Left lobe of liver (tissue), 2 donors: ENCODE data around the gene SMOC2. TPM values are rescaled to one million over a fixed set of nuclear protein-coding genes. Genes with fewer than 3 reads are reported as not detected.

ENCODE experiments used
- ATAC-seq: fragments of 200-7000 bp; cut with Tn5 transposase; one replicate; pipeline ENCODE4 v1.9.1; 2020; ENCODE audit warnings: mild to moderate bottlenecking, moderate library complexity
- DNase-seq: peaks from one replicate; pipeline ENCODE4 v3.0.0-alpha.2; 2020; ENCODE audit warnings: low spot score
- total RNA-seq: library from RNA; stranded (reverse); gene quantifications from one replicate; pipeline ENCODE4 v1.2.1, GENCODE V29; 2021
- donor health status: DM: no; HTN: no; CAD: no; lungs with moderate emphysema.
- donor health status: DM: no; HTN: yes; CAD: no.

SMOC2 gene
- total RNA-seq, 1 donor from 2014 or later: 0.68 TPM

- DNase-seq (no peak), ATAC-seq (peak; percentile 19)
These were observed 729 bp downstream of the SMOC2 start for GRCh38 chr6:168441434-168442391.

GRCh38 chr6:168442646-168443045, 1.7 kb downstream of the SMOC2 start:
- DNase-seq (no peak), ATAC-seq (no peak)

DNA sequence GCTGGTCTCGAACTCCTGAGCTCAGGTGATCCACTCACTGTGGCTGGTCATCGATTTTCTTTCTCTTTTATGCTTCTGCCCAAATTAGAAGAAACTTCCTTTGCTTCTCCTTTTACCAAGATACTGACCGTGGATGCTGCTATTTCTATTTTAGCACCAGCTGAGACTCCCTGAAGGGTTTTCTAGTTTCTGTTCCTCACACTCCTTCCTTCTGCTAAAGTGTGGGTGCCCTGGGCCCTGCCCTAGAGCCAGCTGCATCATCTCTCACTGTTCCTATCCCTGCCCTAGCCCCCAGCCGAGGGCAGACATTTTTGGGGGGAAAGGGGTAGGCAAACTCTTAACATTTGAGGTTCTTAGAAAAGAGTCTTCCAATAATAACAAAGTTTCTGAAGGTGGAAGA, 6.3 kb downstream of the SMOC2 start:
- no peak for DNase-seq
- no peak for ATAC-seq

- DNase-seq: no peak
- ATAC-seq: no peak
These were observed 6.7 kb downstream of the SMOC2 start for GRCh38 chr6:168447700-168448099.

- no peak for DNase-seq
- no peak for ATAC-seq
These were observed 7.4 kb downstream of the SMOC2 start for GRCh38 chr6:168448243-168448855.

- DNase-seq: no peak
- no peak for ATAC-seq
These were observed 9.9 kb downstream of the SMOC2 start for GRCh38 chr6:168450917-168451316.

DNA sequence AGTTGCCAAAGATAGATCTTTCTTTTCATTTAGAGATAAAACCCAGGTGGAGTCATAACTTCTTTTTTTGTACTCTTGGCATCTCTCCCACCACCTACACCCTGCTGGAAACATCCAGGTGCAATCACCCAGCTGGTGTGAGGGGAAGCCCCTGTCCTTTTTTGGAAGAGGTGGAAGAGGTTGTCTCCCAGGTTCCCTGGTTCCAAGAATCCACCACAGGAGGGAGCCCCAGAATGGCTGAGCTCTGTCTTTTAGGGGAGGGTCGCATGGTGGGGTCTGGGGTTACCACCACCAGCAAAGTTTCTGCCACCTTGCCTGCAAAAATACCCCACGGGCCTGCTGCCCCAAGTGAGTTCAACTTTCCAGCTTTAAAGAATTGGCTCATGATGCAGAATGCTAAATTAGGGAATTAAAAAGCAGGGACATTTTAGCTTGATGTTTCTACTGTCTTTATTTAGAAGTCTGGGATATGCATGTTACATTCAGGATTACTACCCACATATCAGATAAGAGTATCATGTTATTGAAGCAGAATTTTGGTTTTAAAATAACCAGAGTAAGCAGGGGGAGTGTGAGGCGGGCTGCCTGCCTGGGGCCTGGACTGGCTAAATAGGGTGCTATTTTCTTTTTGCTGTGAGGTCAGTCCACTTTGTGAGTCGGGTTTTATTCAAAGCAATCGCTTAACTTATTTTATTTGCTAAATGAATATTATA, 11.0 kb downstream of the SMOC2 start:
- ATAC-seq (no peak), DNase-seq (no peak)

DNA sequence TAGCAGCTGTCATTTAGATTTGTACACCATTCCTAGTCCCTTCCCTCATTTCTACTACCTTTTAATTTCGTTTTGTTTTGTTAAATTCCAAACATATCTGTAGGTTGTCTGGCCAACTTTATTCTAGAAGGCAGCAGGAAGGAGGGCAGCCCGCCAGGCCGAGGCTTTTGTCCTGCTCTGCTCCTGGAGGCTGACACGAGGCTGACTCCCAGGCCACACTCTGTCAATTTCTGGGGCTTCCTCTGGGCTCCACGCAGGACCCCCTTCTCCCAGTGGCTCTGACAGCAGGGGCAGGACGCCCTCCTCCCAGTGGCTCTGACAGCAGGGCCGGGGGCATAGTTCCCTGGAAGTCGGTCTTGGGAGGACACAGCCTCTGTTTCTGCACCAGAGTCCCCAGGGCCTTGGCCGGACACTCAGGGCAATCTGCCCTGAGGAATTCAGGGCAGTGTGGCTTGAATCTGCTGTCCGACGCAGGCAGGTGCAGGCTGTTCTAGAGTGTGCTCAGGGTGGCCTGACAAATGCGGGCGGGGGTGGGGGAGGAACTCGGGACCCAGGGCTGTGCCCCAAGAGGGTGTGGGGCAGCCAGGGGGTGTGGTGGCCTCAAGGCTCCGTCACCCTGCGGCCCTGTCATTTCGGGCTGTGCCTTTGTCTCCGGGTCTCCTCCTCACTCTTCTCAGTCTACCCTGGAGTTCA, 11.8 kb downstream of the SMOC2 start:
- no peak for DNase-seq
- ATAC-seq: no peak

DNA sequence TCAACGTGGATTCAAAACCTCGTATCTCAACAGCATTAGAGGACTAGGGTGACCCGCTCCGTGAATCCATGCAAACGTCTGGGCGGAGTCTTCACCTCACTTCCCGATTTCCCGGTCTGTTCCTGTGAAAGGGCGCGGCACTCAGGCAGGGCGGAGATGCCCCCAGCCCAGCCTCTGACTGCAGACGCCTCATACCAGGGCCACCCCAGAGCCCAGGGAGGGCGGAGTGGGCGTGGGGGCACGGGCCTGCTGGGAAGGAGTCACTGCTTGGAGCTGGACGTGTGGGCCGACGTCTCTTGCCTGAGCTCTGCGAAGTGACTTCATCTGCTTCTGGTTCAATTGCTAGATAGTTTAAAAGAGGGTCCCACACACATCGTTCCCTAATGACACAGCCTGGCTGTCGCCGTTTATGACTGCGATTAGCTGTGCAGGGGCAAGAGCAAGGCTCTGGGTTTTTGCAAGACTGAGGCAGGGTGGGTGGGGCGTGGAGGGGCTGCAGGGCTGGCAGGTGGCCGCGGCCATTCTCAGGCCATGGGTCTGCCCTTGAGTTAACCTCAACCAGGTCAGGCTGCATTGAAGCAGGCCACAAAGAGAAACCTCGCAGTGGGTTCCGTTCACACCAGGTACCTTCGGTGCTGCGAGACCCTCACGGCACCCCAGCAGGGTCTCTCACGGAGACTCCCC, 15.0 kb downstream of the SMOC2 start:
- ATAC-seq: no peak
- no peak for DNase-seq

DNA sequence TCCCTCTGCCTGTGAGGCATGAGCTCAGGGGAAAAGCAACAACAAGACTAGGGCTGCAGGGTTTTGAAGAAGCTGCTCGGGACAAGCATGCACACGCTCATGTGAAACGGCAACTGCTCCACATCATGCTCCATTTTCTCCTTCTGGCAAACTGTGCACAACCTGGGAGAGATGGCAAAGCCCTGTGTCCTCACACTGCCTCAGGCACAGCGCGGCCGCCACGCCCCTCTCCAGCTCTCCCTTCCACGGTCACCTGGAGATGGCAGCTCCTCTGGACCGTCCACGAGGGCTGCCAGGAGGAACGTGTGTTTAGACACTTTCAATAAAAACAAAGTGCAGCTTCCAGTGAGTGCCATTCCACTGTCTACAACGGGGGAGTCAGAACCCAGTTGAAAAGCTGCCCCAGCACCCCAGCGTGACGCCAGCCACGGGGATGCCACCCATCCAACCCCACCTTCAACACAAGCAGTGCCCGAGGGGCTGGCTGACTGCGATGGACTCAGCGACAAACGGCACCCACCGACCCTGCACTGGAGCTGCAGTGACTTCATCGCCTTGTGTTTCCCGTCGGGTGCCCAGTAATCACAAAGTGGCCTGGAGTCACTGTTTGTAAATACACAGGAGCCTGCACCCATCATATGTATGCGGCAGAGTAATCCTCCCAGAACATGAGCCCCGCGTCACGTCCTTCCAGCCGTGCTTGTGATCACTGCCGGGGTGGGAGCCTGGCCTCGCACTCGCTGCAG, 16.1 kb downstream of the SMOC2 start:
- DNase-seq (no peak), ATAC-seq (no peak)

GRCh38 chr6:168457653-168457934, 16.6 kb downstream of the SMOC2 start:
- no peak for DNase-seq

GRCh38 chr6:168458101-168458500, 17.1 kb downstream of the SMOC2 start:
- DNase-seq (no peak), ATAC-seq (no peak)

More at GRCh38 chr6:168457653-168457934, 16.6 kb downstream of the SMOC2 start:
- ATAC-seq: no peak

GRCh38 chr6:168459572-168459971, 18.6 kb downstream of the SMOC2 start:
- ATAC-seq: no peak
- DNase-seq: no peak

- DNase-seq (no peak), ATAC-seq (no peak)
These were observed 21.4 kb downstream of the SMOC2 start for GRCh38 chr6:168462289-168462853.

DNA sequence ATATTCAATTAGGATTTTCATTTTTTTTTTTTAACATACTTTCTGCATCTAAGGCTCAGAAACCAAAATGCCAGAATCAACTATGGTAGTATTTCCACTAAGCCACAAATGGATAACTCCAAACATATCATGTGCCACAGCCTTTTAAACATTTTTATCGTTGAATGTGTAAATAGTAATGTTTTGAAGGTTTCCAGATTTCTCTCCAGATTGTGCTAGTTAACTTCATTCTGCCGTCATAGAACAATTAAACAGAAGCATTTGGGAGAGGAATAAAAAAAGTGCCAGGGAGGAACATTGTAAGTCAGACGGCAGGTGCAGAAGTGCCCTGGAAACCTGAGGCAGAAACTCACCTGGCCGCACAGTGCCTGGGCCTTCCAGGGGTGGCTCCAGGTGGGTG, 23.6 kb downstream of the SMOC2 start:
- no peak for DNase-seq

DNA sequence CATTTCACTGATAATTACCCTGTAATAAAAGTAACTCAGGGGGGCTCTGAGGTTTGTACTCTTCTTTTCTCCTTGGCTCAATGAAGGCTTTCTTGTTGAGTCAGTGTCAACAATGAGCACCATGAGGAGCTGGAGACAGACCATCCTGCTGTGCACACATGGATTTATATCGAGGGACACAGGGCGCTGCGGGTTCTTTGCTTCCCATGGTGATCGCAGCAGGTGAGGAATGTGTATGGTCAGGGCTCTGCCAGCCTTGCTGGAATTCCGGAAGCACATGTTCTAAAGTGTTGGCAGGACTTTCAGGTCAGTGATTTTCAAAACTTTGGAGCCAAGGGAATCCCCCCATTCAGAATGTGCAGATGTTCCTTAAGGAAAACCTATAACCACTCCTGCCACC, 27.1 kb downstream of the SMOC2 start:
- no peak for DNase-seq
- no peak for ATAC-seq

More for the DNA sequence above, 23.6 kb downstream of the SMOC2 start:
- no peak for ATAC-seq

DNA sequence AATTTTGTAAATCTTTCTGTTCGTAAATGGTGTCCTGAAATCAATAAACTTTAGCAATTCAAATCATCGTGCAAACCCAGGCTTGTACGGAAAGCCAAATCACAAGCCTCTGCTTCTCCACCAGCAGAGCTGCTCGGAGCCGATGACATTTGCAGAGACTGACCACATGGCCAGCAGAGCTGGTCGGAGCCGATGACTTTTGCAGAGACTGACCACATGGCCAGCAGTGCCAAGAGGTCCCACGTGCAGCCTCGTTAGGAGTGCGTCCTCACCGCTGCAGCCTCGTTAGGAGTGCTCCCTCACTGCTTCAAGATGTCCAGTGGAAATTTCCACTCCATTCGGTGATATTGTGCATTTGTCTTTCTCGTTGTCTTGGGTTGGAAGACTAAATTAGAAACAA, 28.5 kb downstream of the SMOC2 start:
- DNase-seq (no peak), ATAC-seq (peak; percentile 47)

GRCh38 chr6:168469926-168470325, 28.9 kb downstream of the SMOC2 start:
- DNase-seq (no peak), ATAC-seq (no peak)

GRCh38 chr6:168472363-168472762, 31.4 kb downstream of the SMOC2 start:
- DNase-seq (no peak), ATAC-seq (no peak)

- no peak for DNase-seq
- no peak for ATAC-seq
These were observed 32.2 kb downstream of the SMOC2 start for GRCh38 chr6:168473197-168473596.
